ENCODE measurements around the gene SCRT2. TPM values are rescaled to one million over a fixed set of nuclear protein-coding genes. Genes with fewer than 3 reads are reported as not detected.

Gene SCRT2
- total and polyA plus RNA-seq, 2 of the 4 experiments (the other 2 are of a cell fraction), result not detected

GRCh38 chr20:645318-646106, 30.1 kb downstream of the SCRT2 start:
- POLR2A ChIA-PET (ENCODE audit: unreplicated experiment), result no interaction called here
- Histone ChIP-seq H2BK20ac (ENCODE audit: low read depth, low read length) (no peak overlapping the region), H4K91ac (ENCODE audit: insufficient read depth, low read depth, low read length) (no peak overlapping the region), H4K5ac (ENCODE audit: low read depth, low read length) (no peak overlapping the region), H2AK9ac (replicated peaks; ENCODE audit: low read depth, low read length, poor library complexity) (no peak overlapping the region), H3K4ac (ENCODE audit: low read depth, low read length) (no peak overlapping the region), H3K4me1 (ENCODE audit: control insufficient read depth, insufficient read depth, low read length) (no peaks in the 10 kb centered on the region), H3K56ac (ENCODE audit: extremely low read depth, insufficient read depth, low read length) (no peak overlapping the region), H3K18ac (ENCODE audit: low read depth, low read length) (no peak overlapping the region), H3K4me3 (ENCODE audit: insufficient read depth, low read depth, low read length) (no peak overlapping the region), H3K79me1 (ENCODE audit: low read depth in 1 of 2, low read length in 2 of 2) (peaks cover 24 to 34% of the 10 kb centered on the region in 2 experiments; a peak in 3 of 4 replicates), H2AFZ (replicated peaks; ENCODE audit: low read length, poor library complexity) (peak overlapping the region; percentile 61), H3K9me1 (ENCODE audit: insufficient read depth, low read length) (no peaks in the 10 kb centered on the region), H3K23ac (ENCODE audit: low read depth, low read length) (no peak overlapping the region), H2BK15ac (ENCODE audit: low read depth, low read length) (no peak overlapping the region), H3K14ac (replicated peaks; ENCODE audit: low read depth, low read length) (no peak overlapping the region), H3K9ac (ENCODE audit: low read depth, low read length) (no peak overlapping the region), H3K27ac (ENCODE audit: insufficient read depth, low read length) (no peak overlapping the region), H4K20me1 (ENCODE audit: insufficient read depth, low read length) (peaks cover 36% of the 10 kb centered on the region), H3K27me3 (ENCODE audit: control insufficient read depth, insufficient read depth, low read length) (no peaks in the 10 kb centered on the region; the same call in 1 of the 2 replicates), H3K36me3 (ENCODE audit: control insufficient read depth, insufficient read depth, low read length) (peaks cover 31% of the 10 kb centered on the region), H4K8ac (ENCODE audit: low read depth in 2 of 2, low read length in 2 of 2) (no peak overlapping the region), H2BK5ac (ENCODE audit: low read depth, low read length, poor library complexity, severe bottlenecking) (no peak overlapping the region), H3K9me3 (ENCODE audit: control insufficient read depth, insufficient read depth, low read length) (no peaks in the 10 kb centered on the region), H3K4me2 (ENCODE audit: low read depth, low read length) (no peak overlapping the region), H2BK120ac (ENCODE audit: low read depth, low read length) (no peak overlapping the region), H2AK5ac (ENCODE audit: low read depth, low read length) (0 out of 2 replicates have a peak overlapping the region, but pooled peaks have one; percentile 51)
- WGBS, 2 experiments (ENCODE audit: extremely low coverage in 2 of 2, insufficient read length in 1 of 2), result 2% methylated on average over 9 of the region's 20 CpGs; no CpG with 5 or more reads in 1 of the 2 experiments
- BruUV-seq (replicated peaks), result no TSS peak
- in situ Hi-C loops (cut with MboI; ENCODE audit: low sequenced_read_pairs), result loop anchor here (5.0 kb wide), 1 partner anchor 83 kb away; no protein-coding TSS in a partner anchor
- intact Hi-C loops (cut with micrococcal nuclease), result loop anchor here (1.0 to 5.0 kb wide), 3 partner anchors 84 to 291 kb away; no protein-coding TSS in a partner anchor
- ATAC-seq (ENCODE audit: low read depth), result peak; percentile 87
- dilution Hi-C loops (cut with HindIII; ENCODE audit: low sequenced_read_pairs, unreplicated experiment), result no loop called here
- peak; percentile 71 for TF ChIP-seq SMC3 (IDR thresholded peaks at IDR 0.05; ENCODE audit: low read depth, low read length)
- TF ChIP-seq MAZ (IDR thresholded peaks at IDR 0.05; ENCODE audit: borderline replicate concordance, low read depth, low read length), result peak; percentile 75; the same call in 1 of the 2 replicates
- peak; percentile 77 for TF ChIP-seq RAD21 (IDR thresholded peaks at IDR 0.05; ENCODE audit: low read length)
- no peak for TF ChIP-seq MAFK (IDR thresholded peaks at IDR 0.05; ENCODE audit: low read depth, low read length)
- TF ChIP-seq ELK1 (IDR thresholded peaks at IDR 0.05; ENCODE audit: borderline replicate concordance, low read depth, low read length), result 0 out of 2 replicates have a peak, but pooled peaks have one; percentile 45
- peak; percentile 89 for TF ChIP-seq CTCF (conservative IDR thresholded peaks at IDR 0.05; ENCODE audit: low read depth, low read length)
- DNase-seq, result peak; percentile 57
- CTCF ChIA-PET, result interaction anchor here (0.5 to 2.0 kb wide), 15 partner anchors 11 to 477 kb away, joined by 3 to 7 read pairs (median 4); partner anchors contain the start of genes CSNK2A1 and SCRT2
